Fibroblast of skin of right biceps (primary cell): ENCODE measurements around the gene ALOX15B.
"Not testable (repeated sequence)": the region's sequence is repeated elsewhere in the genome, so short reads cannot be mapped to it uniquely, and the experiment has no call there.

ENCODE experiments used
- DNase-seq: peaks from one replicate; pipeline ENCODE4 v3.0.0-alpha.2; 2013

The ALOX15B gene

GRCh38 chr17:8044819-8045810, 6.3 kb downstream of the ALOX15B start:
- DNase-seq, result no peak

GRCh38 chr17:8046306-8046928, 7.6 kb downstream of the ALOX15B start:
- DNase-seq, result no peak

DNA sequence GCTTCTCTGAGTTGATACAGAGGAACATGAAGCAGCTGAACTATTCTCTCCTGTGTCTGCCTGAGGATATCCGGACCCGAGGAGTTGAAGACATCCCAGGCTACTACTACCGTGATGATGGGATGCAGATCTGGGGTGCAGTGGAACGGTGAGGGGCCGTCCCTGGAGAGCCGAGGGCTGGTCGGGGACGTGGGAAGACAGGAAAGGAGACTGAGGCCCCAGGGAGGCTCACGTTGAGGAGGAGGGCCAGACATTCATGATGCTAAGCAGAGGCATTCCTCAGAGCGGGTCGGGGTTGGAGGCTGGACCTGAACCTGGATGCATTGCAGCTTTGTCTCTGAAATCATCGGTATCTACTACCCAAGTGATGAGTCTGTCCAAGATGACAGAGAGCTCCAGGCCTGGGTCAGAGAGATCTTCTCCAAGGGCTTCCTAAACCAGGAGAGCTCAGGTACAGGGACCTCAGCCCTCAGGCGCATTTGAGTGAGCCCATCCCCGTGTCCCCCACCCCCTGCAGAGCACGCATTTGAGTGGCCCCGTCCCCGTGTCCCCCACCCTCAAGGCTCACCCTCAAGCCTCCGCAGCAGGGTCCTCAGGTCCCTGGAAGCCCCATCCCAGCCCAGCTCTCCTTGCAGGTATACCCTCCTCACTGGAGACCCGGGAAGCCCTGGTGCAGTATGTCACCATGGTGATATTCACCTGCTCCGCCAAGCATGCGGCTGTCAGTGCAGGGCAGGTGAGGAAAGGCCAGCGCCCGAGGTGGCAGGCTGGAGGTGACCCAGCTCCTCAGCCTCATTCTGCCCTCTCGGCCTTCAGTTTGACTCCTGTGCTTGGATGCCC, 8.3 kb downstream of the ALOX15B start:
- DNase-seq, result no peak

GRCh38 chr17:8047769-8048110, 8.9 kb downstream of the ALOX15B start:
- DNase-seq, result no peak

- no peak for DNase-seq
These were observed 9.4 kb downstream of the ALOX15B start for GRCh38 chr17:8048236-8048635.

- DNase-seq, result no peak
These were observed 9.9 kb downstream of the ALOX15B start for GRCh38 chr17:8048736-8049135.

DNA sequence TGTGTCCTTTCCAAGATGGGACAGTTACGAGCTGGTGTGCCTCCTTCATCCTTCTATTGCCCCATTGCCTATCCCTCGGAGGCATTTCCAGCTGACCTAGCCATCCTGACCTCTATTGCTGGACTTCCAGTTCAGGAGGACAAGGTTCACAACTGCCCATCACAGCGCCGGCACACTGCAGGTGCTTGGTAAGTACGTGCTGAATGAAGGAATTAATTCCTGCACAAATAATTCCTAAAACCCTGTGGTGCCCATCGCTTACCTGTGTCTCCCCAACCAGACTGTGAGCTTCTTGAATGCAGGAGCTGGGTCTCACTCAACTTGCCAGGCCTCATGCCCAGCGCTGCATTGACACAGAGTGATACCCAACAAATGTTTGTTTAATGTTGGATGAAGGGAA, 13.0 kb downstream of the ALOX15B start:
- DNase-seq, result no peak

DNA sequence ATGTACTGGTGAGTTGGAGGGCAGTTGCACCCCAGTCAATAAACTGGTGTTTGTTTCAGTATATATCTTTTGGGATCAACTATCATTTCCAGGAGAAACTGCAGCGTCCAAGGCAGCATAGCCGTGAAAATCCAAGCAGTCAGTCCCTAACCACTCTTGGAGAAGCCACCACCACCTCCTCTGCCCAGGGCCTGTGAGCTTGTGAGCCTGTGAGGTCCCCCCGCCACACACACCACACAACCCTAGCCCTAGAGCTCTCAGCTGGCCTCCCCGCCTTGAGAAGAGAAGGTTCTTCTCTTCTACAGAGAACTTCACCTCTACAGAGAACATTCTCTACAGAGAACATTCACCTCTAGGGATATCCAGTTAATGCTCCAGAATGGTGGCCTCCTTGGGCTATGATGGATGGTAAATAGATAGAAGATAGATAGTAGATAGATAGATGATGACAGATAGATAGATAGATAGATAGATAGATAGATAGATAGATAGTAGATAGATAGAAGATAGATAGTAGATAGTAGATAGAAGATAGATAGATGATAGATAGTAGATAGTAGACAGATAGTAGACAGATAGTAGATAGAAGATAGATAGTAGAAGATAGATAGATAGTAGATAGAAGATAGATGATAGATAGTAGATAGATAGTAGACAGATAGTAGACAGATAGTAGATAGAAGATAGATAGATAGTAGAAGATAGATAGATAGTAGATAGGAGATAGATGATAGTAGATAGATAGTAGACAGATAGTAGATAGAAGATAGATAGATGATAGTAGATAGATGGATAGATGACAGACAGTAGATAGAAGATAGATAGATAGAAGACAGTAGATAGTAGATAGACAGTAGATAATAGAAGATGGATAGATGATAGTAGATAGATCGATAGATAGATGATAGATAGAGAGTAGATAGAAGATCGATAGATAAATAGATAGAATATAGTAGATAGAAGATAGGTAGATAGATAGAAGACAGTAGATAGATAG, 13.7 kb downstream of the ALOX15B start:
- DNase-seq, result no peak

GRCh38 chr17:8053600-8053999, 14.7 kb downstream of the ALOX15B start:
- no peak for DNase-seq

DNA sequence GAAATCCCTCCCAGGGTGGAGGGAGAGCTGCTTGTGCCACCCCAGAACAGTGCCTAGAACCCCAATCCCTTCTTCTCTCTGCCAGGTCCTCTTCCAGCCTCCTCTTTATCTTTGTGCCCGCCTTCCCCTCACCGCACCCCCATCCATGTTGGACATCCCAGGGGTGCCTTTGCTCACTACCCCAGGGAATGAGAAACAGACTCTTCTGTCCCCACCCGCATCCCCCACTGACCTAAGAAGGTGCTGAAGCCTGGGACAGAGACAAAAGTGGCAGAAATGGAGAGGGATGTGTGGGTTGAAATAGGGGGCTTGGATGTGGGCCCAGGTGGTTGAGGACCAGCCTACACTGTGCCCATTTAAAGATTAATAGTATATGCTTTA, 17.0 kb downstream of the ALOX15B start:
- DNase-seq, result no peak

GRCh38 chr17:8056232-8056975, 17.5 kb downstream of the ALOX15B start:
- DNase-seq, result peak; percentile 62

DNA sequence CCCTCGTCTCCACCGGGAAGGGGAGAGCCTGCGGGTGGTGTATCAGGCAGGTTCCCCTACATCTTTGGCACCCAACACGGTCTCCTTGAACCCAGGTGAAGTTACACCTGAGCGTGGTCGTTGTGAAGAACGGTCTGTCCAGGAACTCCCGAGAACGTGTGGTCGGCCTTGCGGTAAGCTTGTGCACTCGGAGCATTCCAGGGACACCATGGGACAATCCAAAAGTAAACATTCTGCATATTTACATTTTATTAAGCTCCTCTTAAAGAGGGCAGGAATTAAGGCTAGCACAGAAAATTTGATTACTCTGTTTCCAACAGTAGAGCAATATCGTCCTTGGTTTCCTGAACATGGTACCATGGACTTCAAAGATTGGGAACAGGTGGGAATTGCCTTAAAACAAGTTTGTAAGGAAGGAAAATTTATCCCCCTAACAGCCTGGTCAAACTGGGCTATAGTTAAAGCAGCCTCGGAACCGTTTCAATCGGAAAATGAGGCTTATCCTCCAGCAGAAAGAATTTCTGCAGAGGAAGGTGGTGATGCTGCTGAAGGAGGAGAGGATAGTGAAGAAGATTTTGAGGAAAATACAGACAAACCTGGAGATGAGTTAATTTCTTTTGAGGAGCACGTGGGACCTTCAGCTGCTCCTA, 18.2 kb downstream of the ALOX15B start:
- no peak for DNase-seq

DNA sequence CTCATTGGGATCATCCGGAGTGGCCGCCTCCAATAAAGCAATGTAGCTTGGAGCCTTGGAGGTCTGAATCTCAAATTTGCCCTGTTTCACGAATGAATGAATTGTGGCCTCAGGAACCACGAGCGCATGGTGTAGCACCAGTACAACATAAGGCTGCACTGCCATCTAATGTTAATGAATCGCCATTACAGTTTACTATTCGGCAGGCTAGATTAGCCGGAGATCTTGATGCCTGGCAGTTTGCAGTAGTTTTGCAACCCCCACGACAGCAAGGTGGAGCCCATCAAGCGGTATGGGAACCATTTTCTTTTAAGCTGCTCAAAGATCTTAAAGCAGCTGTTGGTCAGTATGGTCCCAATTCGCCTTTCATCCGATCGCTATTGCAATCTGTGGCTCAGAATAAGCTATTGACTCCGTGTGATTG, 18.8 kb downstream of the ALOX15B start:
- peak; percentile 69 for DNase-seq

- no peak for DNase-seq
These were observed 20.3 kb downstream of the ALOX15B start for GRCh38 chr17:8059131-8059530.

GRCh38 chr17:8060274-8060673, 21.4 kb downstream of the ALOX15B start:
- peak; percentile 62 for DNase-seq

DNA sequence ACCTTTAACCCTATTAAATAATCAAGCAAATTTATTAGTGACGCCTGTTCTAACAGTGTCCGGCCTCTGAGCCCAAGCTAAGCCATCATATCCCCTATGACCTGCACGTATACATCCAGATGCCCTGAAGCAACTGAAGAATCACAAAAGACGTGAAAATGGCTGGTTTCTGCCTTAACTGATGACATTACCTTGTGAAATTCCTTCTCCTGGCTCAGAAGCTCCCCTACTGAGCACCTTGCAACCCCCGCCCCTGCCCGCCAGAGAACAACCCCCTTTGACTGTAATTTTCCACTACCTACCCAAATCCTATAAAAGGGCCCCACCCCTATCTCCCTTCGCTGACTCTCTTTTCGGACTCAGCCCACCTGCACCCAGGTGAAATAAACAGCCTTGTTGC, 23.0 kb downstream of the ALOX15B start:
- not testable (repeated sequence) for DNase-seq

DNA sequence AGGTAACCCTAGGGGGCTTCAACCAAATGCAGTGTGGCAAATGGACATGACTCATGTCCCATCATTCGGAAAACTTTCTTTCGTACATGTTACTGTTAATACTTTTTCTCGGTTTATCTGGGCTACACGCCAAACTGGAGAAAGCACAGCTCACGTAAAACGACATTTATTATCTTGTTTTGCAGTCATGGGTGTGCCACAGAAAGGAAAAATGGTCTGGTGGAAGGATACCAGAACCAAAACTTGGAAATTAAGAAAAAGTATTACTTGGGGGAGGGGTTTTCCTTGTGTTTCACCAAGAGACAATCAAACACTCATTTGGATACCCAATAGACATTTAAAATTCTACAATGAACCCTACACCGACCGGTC, 23.6 kb downstream of the ALOX15B start:
- peak; percentile 26 for DNase-seq

GRCh38 chr17:8062807-8063483, 24.1 kb downstream of the ALOX15B start:
- DNase-seq, result no peak

DNA sequence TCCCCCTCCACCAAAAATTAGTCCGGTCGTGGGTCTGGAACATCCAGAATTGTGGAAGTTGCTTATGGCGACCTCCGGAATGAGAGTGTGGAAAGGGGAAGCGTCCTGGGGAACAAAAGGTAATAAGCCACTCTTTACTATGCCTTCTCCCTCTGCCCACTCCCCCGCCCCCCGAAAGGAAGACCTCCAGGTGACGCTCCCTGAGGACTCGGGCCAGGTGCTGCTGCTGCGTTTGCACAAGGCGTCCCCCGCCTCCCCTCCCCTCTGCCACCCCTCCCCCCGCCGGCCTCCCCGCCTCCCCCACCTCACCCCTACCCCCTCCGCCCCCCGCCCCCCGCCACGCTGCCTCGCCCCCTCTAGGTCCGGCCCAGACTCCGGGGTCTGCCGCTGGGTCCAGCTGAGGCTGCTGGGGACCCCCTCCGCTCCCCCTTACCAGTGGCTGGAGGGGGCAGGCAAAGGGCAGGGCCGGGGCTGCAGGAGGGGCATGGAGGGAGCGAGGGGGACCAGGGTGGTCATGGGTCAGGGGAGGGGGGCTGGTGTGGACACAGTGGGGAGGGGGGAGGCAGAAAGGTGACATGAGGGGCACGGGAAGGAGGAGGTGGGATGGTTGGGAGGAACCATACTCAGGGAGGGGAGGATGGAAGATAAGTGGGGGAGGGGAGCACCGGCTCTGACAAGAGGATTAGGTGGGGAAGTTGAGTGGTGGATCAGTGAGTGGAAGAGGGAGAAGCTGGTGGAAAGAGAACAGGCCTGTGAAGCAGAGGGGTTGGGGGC, 25.1 kb downstream of the ALOX15B start:
- no peak for DNase-seq
